NCI-H1105 (cell line): Measurements from ENCODE around the gene MPI.
"Not testable (repeated sequence)": the region's sequence is repeated elsewhere in the genome, so short reads cannot be mapped to it uniquely, and the experiment has no call there.

Source experiments
- DNase-seq: peaks from one replicate; lab custom pipeline; 2025; lab: John Stamatoyannopoulos, UW

MPI gene

GRCh38 chr15:74935193-74935592 is 45.4 kb downstream of the MPI start:
- not testable (repeated sequence) for DNase-seq

GRCh38 chr15:74937272-74937589 is 47.4 kb downstream of the MPI start:
- no peak for DNase-seq

DNA sequence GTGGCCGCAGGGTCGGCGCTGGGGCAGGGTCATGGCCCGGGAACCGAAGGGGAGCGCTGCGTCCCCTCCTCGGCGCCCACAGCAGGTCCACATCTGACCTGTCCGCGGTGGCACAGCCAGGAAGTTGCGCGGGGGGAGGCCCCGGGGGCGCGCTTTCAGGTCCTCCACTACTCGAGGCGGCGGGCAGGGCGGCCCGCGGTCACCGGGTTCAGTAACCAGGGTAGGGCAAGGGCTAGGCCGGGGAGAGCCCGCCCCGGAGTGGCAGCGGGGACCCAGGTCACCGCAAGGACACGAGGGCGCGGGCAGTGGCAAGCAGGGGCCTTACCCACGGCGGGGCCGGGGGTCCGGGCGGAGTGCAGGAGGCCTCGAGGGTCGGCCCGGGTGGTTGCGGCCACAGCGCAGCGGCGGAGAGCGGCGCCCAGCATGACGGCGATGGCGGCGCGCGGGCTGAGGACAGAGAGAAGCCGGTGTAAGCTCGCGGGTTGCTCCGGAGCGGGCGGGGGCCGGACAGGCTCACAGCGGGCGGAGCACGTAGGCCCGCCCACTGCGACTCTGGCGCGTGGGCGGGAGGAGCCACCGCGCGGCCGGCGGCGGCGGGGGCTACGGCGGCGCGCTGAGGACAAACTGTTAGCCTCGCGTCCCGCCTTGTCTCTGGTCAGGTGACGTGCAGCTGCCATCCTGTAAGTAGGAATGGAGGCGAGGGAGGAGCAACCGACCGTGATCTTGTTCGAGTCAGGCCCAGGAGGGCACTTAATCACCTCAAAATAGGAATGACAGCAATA is 47.9 kb downstream of the MPI start, which contains the start of gene COX5A:
TSS of gene COX5A (minus strand) at position 484 of the 782 bp plus-strand sequence. CDS start at position 425, 59 bp downstream.
- DNase-seq, result peak; percentile 81

DNA sequence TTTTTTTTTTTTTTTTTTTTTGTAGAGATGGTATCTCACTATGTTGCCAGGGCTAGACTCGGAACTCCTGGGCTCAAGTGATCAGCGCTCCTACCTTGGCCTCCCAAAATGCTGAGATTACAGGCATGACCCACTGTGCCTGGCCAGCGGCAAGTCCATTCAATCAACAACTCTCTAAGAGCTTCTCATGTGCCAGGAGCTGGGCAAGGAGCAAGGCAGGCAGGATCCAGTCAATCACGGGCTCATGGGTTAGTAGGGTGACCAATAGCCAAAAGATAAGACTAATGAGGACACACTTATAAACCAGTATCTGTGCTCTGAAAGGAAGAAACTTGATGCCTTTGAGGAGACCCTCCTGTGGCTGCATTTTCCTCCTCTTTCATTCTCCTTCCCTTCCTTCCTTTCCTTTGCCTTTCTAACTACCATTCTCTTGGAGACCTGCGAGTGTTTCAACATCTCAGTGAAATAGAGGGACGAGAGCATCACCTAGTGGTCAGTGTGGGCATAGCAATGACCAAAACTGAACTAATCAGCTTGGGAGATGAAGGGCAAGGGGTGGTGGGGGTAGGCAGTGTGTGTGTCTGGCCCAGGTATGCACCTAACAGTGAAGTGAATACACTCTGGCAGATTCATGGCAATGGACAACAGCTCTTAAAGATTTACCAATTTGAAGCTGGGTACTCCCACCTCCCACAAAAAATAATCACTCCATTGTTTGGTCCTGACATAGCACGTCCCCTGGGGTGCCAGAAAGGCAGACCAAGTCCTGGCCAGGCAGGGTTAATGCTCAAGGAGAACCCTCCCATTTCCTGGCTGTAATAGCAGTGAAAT is 60.5 kb downstream of the MPI start:
- peak; percentile 20 for DNase-seq

GRCh38 chr15:74951006-74951405 is 61.2 kb downstream of the MPI start:
- DNase-seq, result no peak
